Liver (tissue), 9 donors: ENCODE data around the gene FAM83G. TPM values are rescaled to one million over a fixed set of nuclear protein-coding genes. Genes with fewer than 3 reads are reported as not detected.

Source experiments
- DNase-seq: peaks from one replicate; pipeline ENCODE4 v3.0.0-alpha.2; 2017; ENCODE audit warnings: low spot score
- H3K27ac ChIP-seq, 2 donors: one replicate each; pipeline ENCODE4 v1.7.0; 2013; ENCODE audit warnings: inconsistent platforms in 2 of 2, low read length in 2 of 2, control low read depth in 1 of 2, low read depth in 1 of 2, mild to moderate bottlenecking in 1 of 2
- H3K27me3 ChIP-seq, 4 donors: one replicate each; pipeline versions ENCODE4 v1.6.1 to v1.7.0; 2013; ENCODE audit warnings: low read length in 3 of 4, inconsistent platforms in 1 of 4, mild to moderate bottlenecking in 1 of 4, moderate library complexity in 1 of 4; ENCODE audit not compliant: control insufficient read depth in 4 of 4, insufficient read depth in 4 of 4
- H3K36me3 ChIP-seq, 4 donors: one replicate each; pipeline versions ENCODE4 v1.6.1 to v1.7.0; 2013; ENCODE audit warnings: low read length in 3 of 4, mild to moderate bottlenecking in 3 of 4, low read depth in 1 of 4, moderate library complexity in 1 of 4; ENCODE audit not compliant: control insufficient read depth in 4 of 4, insufficient read depth in 3 of 4
- H3K4me1 ChIP-seq, 4 donors: one replicate each; pipeline versions ENCODE4 v1.6.1 to v1.7.0; 2013; ENCODE audit warnings: low read length in 3 of 4, mild to moderate bottlenecking in 3 of 4, moderate library complexity in 1 of 4; ENCODE audit not compliant: control insufficient read depth in 4 of 4, insufficient read depth in 4 of 4
- H3K4me3 ChIP-seq, 3 donors: one replicate each; pipeline versions ENCODE4 v1.6.1 to v1.7.0; 2013; ENCODE audit warnings: low read length in 3 of 3, control low read depth in 1 of 3, low read depth in 1 of 3, mild to moderate bottlenecking in 1 of 3
- H3K9ac ChIP-seq, 2 donors: one replicate each; pipeline ENCODE4 v1.7.0; 2013; ENCODE audit warnings: low read length in 2 of 2, mild to moderate bottlenecking in 2 of 2, moderate library complexity in 2 of 2, control low read depth in 1 of 2, low read depth in 1 of 2
- H3K9me3 ChIP-seq, 4 donors: one replicate each; pipeline versions ENCODE4 v1.6.1 to v1.7.0; 2013; ENCODE audit warnings: low read length in 3 of 4; ENCODE audit not compliant: control insufficient read depth in 4 of 4
- CTCF ChIP-seq: fragments of 150-350 bp; IDR thresholded peaks from 2 replicates; pipeline ENCODE4 v1.5.1; 2017; ENCODE audit warnings: improper control_type of control experiment, low read depth, low read length; ENCODE audit not compliant: missing input control
- FOXA1 ChIP-seq: IDR thresholded peaks from 2 replicates; pipeline ENCODE4 v1.6.1; 2016; ENCODE audit warnings: antibody characterized with exemption
- FOXA2 ChIP-seq: IDR thresholded peaks from 2 replicates; pipeline ENCODE4 v1.6.1; 2016; ENCODE audit warnings: antibody characterized with exemption
- GABPA ChIP-seq, 2 donors: IDR thresholded peaks in 1 of 2; conservative IDR thresholded peaks in 1 of 2; 2 replicates each; pipeline ENCODE4 v1.6.1; 2016; ENCODE audit warnings: antibody characterized with exemption in 2 of 2, mild to moderate bottlenecking in 1 of 2, moderate library complexity in 1 of 2
- HNF4A ChIP-seq, 2 donors: conservative IDR thresholded peaks; 2 replicates each; pipeline ENCODE4 v1.6.1; 2016; ENCODE audit warnings: antibody characterized with exemption in 2 of 2, mild to moderate bottlenecking in 2 of 2
- HNF4G ChIP-seq: IDR thresholded peaks from 2 replicates; pipeline ENCODE4 v1.6.1; 2016; ENCODE audit warnings: antibody characterized with exemption
- JUND ChIP-seq, 2 donors: IDR thresholded peaks; 2 replicates each; pipeline ENCODE4 v1.6.1; 2016; ENCODE audit warnings: antibody characterized with exemption in 2 of 2
- NR2F2 ChIP-seq: IDR thresholded peaks from 2 replicates; pipeline ENCODE4 v1.6.1; 2016; ENCODE audit warnings: antibody characterized with exemption
- RAD21 ChIP-seq, 2 donors: IDR thresholded peaks; 2 replicates each; pipeline ENCODE4 v1.6.1; 2016; ENCODE audit warnings: antibody characterized with exemption in 2 of 2, mild to moderate bottlenecking in 2 of 2
- RXRA ChIP-seq, 2 donors: IDR thresholded peaks; 2 replicates each; pipeline ENCODE4 v1.6.1; 2017 to 2018; ENCODE audit warnings: antibody characterized with exemption in 2 of 2, mild to moderate bottlenecking in 1 of 2
- SP1 ChIP-seq: IDR thresholded peaks from 2 replicates; pipeline ENCODE4 v1.6.1; 2018; ENCODE audit warnings: antibody characterized with exemption, mild to moderate bottlenecking
- TAF1 ChIP-seq: conservative IDR thresholded peaks from 2 replicates; pipeline ENCODE4 v1.6.1; 2016; ENCODE audit warnings: antibody characterized with exemption, mild to moderate bottlenecking
- WGBS: extraction: QIAGEN DNeasy Blood & Tissue Kit; methylation state at CpG from one replicate; pipeline ENCODE4 v1.1.7; 2013; 5-methylcytosine and 5-hydroxymethylcytosine counted together
- polyA plus RNA-seq, 2 donors: library from polyadenylated mRNA; stranded (reverse) in 1 of 2; unstranded in 1 of 2; fragments of 200-250 nt in 1 of 2; fragments of >200 nt in 1 of 2; fragmentation: Nextera tagmentation in 1 of 2; extraction: Ambion mirVana in 1 of 2; gene quantifications; one replicate each; pipeline versions ENCODE4 v1.2.1 to v1.2.3, GENCODE V29; 2013 to 2015
- total RNA-seq, 2 donors: library from RNA; depleted of rRNA; stranded (reverse); fragments of >200 nt; gene quantifications; one replicate each; pipeline ENCODE4 v1.2.3, GENCODE V29; 2014
- TF ChIP-seq, protein P1 (sequence below): IDR thresholded peaks from 2 replicates; pipeline ENCODE4 v1.6.1; 2016; ENCODE audit warnings: antibody characterized with exemption, mild to moderate bottlenecking
- donor health status: healthy.
- donor health status: healthy.
- donor health status: healthy.
- donor health status: healthy.
- donor health status: healthy.

Gene FAM83G
- total and polyA plus RNA-seq, 4 donors: 5.2 to 25.0 (median 11.5) TPM

GRCh38 chr17:18986541-18987229 is 17.9 kb downstream of the FAM83G start:
- H3K36me3 ChIP-seq: peaks cover 0 to 5% (median 2%) of the 10 kb centered on the region in 4 donors
- TF ChIP-seq JUND (IDR thresholded peaks at IDR 0.05): no peak
- no peak for TF ChIP-seq HNF4A (conservative IDR thresholded peaks at IDR 0.05)
- TF ChIP-seq GABPA (IDR thresholded peaks at IDR 0.05 in 1 of 2, conservative IDR thresholded peaks at IDR 0.05 in 1 of 2): no peak
- no peak for TF ChIP-seq RXRA (IDR thresholded peaks at IDR 0.05)
- no peak for TF ChIP-seq TAF1
- no peak for TF ChIP-seq FOXA1
- TF ChIP-seq, protein P1, sequence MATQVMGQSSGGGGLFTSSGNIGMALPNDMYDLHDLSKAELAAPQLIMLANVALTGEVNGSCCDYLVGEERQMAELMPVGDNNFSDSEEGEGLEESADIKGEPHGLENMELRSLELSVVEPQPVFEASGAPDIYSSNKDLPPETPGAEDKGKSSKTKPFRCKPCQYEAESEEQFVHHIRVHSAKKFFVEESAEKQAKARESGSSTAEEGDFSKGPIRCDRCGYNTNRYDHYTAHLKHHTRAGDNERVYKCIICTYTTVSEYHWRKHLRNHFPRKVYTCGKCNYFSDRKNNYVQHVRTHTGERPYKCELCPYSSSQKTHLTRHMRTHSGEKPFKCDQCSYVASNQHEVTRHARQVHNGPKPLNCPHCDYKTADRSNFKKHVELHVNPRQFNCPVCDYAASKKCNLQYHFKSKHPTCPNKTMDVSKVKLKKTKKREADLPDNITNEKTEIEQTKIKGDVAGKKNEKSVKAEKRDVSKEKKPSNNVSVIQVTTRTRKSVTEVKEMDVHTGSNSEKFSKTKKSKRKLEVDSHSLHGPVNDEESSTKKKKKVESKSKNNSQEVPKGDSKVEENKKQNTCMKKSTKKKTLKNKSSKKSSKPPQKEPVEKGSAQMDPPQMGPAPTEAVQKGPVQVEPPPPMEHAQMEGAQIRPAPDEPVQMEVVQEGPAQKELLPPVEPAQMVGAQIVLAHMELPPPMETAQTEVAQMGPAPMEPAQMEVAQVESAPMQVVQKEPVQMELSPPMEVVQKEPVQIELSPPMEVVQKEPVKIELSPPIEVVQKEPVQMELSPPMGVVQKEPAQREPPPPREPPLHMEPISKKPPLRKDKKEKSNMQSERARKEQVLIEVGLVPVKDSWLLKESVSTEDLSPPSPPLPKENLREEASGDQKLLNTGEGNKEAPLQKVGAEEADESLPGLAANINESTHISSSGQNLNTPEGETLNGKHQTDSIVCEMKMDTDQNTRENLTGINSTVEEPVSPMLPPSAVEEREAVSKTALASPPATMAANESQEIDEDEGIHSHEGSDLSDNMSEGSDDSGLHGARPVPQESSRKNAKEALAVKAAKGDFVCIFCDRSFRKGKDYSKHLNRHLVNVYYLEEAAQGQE: no peak
- no peak for TF ChIP-seq CTCF
- no peak for TF ChIP-seq RAD21 (IDR thresholded peaks at IDR 0.05)
- TF ChIP-seq NR2F2: no peak
- TF ChIP-seq SP1: no peak
- DNase-seq: no peak
- H3K27ac ChIP-seq: no peak overlapping the region
- no peak overlapping the region for H3K9ac ChIP-seq
- no peaks in the 10 kb centered on the region for H3K27me3 ChIP-seq
- 91% methylated on average over 21 of the region's 21 CpGs for WGBS
- no peaks in the 10 kb centered on the region for H3K9me3 ChIP-seq
- peaks cover 22 to 69% (median 48%) of the 10 kb centered on the region in 4 donors for H3K4me1 ChIP-seq
- H3K4me3 ChIP-seq: no peak overlapping the region

DNA sequence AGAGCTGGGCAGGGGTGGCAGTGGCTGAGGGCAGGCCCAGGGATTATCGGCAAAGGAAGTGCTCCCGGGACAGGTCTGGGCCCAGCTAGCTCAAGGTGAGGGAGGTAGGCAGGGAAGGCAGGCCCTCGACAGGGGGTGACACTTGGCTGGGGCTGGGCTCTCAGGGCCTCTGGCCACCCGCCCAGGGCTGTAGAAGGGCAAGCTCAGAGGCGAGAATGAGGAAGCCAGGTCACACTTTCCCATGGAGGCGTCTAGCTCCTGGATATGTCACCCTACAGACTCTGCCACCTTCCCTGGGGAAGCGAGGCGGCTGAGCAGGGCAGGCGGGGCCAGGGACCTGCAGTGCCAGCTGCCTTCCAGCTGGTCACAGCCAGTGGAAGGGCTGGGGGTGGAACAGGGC is 19.1 kb downstream of the FAM83G start:
- H3K9ac ChIP-seq: no peak overlapping the region
- peaks cover 22 to 68% (median 49%) of the 10 kb centered on the region in 4 donors for H3K4me1 ChIP-seq
- WGBS: 95% methylated on average over 9 of the region's 9 CpGs
- H3K36me3 ChIP-seq: peaks cover 0 to 5% (median 2%) of the 10 kb centered on the region in 4 donors
- TF ChIP-seq GABPA (IDR thresholded peaks at IDR 0.05 in 1 of 2, conservative IDR thresholded peaks at IDR 0.05 in 1 of 2) (no peak), HNF4A (conservative IDR thresholded peaks at IDR 0.05) (no peak), JUND (IDR thresholded peaks at IDR 0.05) (no peak), FOXA2 (no peak), FOXA1 (no peak), CTCF (no peak), HNF4G (no peak)
- TF ChIP-seq, protein P1: no peak
- peak overlapping the region in 1 of 2 donors; percentile 13 for H3K27ac ChIP-seq
- DNase-seq: no peak
- H3K4me3 ChIP-seq: no peak overlapping the region
- H3K9me3 ChIP-seq: no peaks in the 10 kb centered on the region
- no peaks in the 10 kb centered on the region for H3K27me3 ChIP-seq
